Activated CD8-positive, alpha-beta memory T cell treated with anti-CD3 and anti-CD28 coated beads, Interleukin-2, amount 50 U/mL, for 24 hours (primary cell): ENCODE results near the gene DGKI.

Experiments
- DNase-seq: peaks from one replicate; pipeline ENCODE4 v3.0.0-alpha.2; 2020; ENCODE audit errors: extremely low read depth

The DGKI gene

GRCh38 chr7:137345799-137346449 lies 500.9 kb downstream of the DGKI start:
- DNase-seq, result no peak

DNA sequence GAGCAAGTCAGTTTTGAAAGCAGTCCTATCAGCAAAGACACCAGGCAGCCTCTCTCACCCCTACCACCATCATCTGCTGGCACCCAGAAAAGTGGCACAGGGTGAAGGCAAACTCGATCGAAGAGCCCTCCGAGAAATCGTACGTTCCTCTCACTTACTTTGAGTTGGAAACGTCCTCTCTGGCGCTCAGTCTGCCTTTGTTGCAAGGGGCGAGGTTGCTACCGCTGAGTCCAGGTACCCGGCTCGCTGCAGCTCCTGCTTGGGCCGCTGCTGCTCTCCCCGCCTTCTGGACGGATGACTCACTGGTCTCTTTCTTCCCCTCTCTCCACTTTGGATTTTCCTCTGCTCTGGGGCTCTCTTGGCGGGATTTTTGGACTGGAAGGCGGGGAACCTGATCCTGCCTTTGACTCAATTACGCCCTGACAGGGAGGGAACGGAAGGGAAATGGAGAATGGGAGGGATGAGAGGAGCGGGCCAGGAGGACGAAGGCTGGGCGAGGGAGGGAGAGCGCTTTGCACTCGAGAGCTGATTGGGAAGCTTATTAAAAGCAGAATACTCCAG lies 503.4 kb downstream of the DGKI start, which contains the start of gene PTN:
TSS of gene PTN (minus strand) at position 453 of the 561 bp plus-strand sequence. CDS start 88,760 bp downstream, outside the sequence.
- DNase-seq, result no peak

GRCh38 chr7:137342828-137343261 lies 503.9 kb downstream of the DGKI start:
- DNase-seq, result no peak

DNA sequence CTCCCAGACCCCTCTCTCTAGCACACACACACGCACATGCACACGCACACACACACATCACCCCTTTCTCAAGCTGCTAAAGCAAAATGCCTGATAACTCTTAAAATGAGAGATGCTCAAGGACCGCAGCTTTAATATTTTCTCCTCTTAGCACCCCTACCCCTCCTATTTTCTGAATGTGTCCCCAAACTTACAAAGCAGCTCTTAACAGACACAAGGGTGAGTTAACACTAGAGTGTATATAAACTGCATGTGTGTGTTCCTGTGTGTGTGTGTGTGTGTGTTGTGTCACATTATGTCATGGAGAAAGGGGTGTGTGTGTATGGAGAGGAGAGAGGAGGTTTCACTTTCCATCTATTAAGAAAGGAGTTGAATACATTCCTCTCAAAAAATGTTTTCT lies 504.5 kb downstream of the DGKI start:
- DNase-seq, result no peak

DNA sequence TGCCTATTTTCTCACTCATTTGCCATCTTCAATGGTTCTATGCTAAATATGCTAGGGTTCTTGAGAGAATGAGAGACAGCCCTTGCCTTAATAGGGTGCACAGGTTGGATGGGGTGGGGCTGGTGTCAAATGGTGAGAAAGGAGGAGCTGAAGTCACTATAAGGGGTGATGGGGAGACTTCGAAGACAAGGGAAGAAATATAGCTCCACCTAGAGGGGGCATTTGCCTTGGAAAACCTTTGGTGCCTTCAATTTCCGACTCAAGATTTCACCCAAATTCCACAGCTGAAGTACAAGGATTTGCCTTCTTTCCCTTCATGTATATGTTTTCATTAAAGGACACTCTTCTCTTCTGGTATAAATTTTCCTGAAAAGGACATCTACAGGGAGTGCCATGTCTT lies 508.9 kb downstream of the DGKI start:
- no peak for DNase-seq

- DNase-seq, result no peak
Measured at GRCh38 chr7:137335814-137336213, 511.0 kb downstream of the DGKI start.

GRCh38 chr7:137331378-137331777 lies 515.4 kb downstream of the DGKI start:
- no peak for DNase-seq
